Adrenal gland (tissue), 12 donors: ENCODE data around the gene MYL7. TPM values are rescaled to one million over a fixed set of nuclear protein-coding genes. Genes with fewer than 3 reads are reported as not detected.
"Not testable (repeated sequence)": the region's sequence is repeated elsewhere in the genome, so short reads cannot be mapped to it uniquely, and the experiment has no call there.

Source experiments
- DNase-seq, 7 donors: peaks; one replicate each; pipeline ENCODE4 v3.0.0-alpha.2; 2019 to 2020
- H3K27ac ChIP-seq, 5 donors: fragments of 200-600 bp; sonication (generic) in 4 of 5; 1 replicate in 3 of 5; 2 replicates in 2 of 5; pipeline versions ENCODE4 v1.5.1 to v1.8.0; 2016 to 2020; ENCODE audit warnings: mild to moderate bottlenecking in 1 of 5
- H3K27me3 ChIP-seq: fragments of 200-600 bp; 2 replicates; pipeline ENCODE4 v1.8.0; 2021
- H3K36me3 ChIP-seq, 2 donors: fragments of 200-600 bp; replicated peaks in 1 of 2; 1 replicate in 1 of 2; 2 replicates in 1 of 2; pipeline versions ENCODE4 v1.5.1 to v1.8.0; 2018 to 2022
- H3K4me1 ChIP-seq, 2 donors: fragments of 200-600 bp; replicated peaks in 1 of 2; 1 replicate in 1 of 2; 2 replicates in 1 of 2; pipeline versions ENCODE4 v1.5.1 to v1.8.0; 2018 to 2021
- H3K4me3 ChIP-seq, 4 donors: fragments of 200-600 bp; sonication (generic) in 3 of 4; one replicate each; pipeline ENCODE4 v1.5.1; 2016 to 2018
- H3K9me3 ChIP-seq, 3 donors: fragments of 200-600 bp; sonication (generic) in 1 of 3; replicated peaks in 1 of 3; 1 replicate in 2 of 3; 2 replicates in 1 of 3; pipeline versions ENCODE4 v1.5.1 to v1.8.0; 2016 to 2021
- POLR2A ChIP-seq, 2 donors: fragments of 450-650 bp; IDR thresholded peaks; one replicate each; pipeline ENCODE4 v1.6.1; 2017; ENCODE audit warnings: antibody characterized with exemption in 2 of 2, mild to moderate bottlenecking in 2 of 2, moderate library complexity in 1 of 2
- WGBS, 4 donors: extraction: QIAGEN DNeasy Blood & Tissue Kit in 2 of 4; methylation state at CpG; one replicate each; pipeline versions ENCODE4 v1.1.5 to v1.1.7; 2013 to 2017; 5-methylcytosine and 5-hydroxymethylcytosine counted together
- intact Hi-C, 2 donors: fragments of 100-400 bp; cut with DNase I; formaldehyde crosslinking; loops; one replicate each; pipeline versions ENCODE4 v1.14.1 to v1.15.0; 2022 to 2023
- polyA plus RNA-seq, 3 donors: library from polyadenylated mRNA; stranded (reverse); fragments of 200-250 nt in 2 of 3; fragments of 350-450 nt in 1 of 3; fragmentation: Illumina TruSeq in 1 of 3; extraction: RNeasy Lipid Tissue Mini Kit (QIAGEN cat#74804) in 1 of 3; gene quantifications; one replicate each; pipeline ENCODE4 v1.2.3, GENCODE V29; 2013 to 2014
- total RNA-seq, 9 donors: library from RNA; depleted of rRNA in 4 of 9; stranded (reverse); fragments of >200 nt in 4 of 9; fragments of 120-200 nt in 1 of 9; fragmentation: NEBNext Ultra II Directional in 1 of 9; extraction: Animal tissue kit (Norgen Biotek cat#: 25700) in 1 of 9; gene quantifications; one replicate each; pipeline versions ENCODE4 v1.1.0 to v1.2.4, GENCODE V29; 2013 to 2023
- TF ChIP-seq, protein P1 (sequence below), 6 experiments: fragments of 450-650 bp in 4 of 6; fragments of 200-600 bp in 2 of 6; sonication (generic) in 1 of 6; IDR thresholded peaks; 1 replicate in 5 of 6; 2 replicates in 1 of 6; pipeline versions ENCODE4 v1.5.1 to v1.8.0; 2016 to 2021; ENCODE audit warnings: antibody characterized with exemption in 6 of 6, mild to moderate bottlenecking in 2 of 6, moderate library complexity in 1 of 6
- donor health status: healthy with polysubstance abuse.
- donor health status: Bipolar disorder and iron deficiency.
- donor health status: DM: yes; HTN: yes; CAD: no.
- donor health status: DM: no; HTN: no; CAD: no.
- donor health status: DM: no; HTN: no; CAD: no.
- donor health status: DM: yes; HTN: yes; CAD: no.

Gene MYL7
- total and polyA plus RNA-seq, 12 donors: 0.17 to 3.5 (median 0.24) TPM; not detected in 9

DNA sequence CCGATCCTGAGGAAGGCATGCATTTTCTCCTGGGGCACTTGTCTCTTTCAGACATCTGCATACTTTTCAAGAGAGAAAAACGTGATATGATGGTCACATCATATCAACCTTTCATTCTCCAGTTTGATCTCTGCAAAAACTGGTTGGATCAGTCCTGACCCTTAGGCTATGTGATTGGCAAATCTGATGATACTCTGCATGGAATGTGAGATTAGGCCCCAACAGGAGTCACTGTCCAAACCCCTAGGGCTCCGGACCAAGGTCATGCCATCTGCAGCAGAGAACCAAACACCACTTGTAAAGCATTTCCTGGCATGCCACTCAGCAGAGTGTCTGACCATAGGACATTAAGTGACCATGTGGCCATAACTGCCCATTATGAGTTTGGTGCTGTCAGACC, 39.5 kb upstream of the MYL7 start:
- peaks cover 0 to 5% of the 10 kb centered on the region in 2 donors for H3K4me1 ChIP-seq
- no peak overlapping the region for H3K4me3 ChIP-seq
- H3K27ac ChIP-seq: no peak overlapping the region
- H3K36me3 ChIP-seq: no peaks in the 10 kb centered on the region
- no peak for DNase-seq
- intact Hi-C loops: no loop called here
- peaks cover 0 to 3% (median 0%) of the 10 kb centered on the region in 3 donors for H3K9me3 ChIP-seq
- no peaks in the 10 kb centered on the region for H3K27me3 ChIP-seq
- TF ChIP-seq, protein P1, sequence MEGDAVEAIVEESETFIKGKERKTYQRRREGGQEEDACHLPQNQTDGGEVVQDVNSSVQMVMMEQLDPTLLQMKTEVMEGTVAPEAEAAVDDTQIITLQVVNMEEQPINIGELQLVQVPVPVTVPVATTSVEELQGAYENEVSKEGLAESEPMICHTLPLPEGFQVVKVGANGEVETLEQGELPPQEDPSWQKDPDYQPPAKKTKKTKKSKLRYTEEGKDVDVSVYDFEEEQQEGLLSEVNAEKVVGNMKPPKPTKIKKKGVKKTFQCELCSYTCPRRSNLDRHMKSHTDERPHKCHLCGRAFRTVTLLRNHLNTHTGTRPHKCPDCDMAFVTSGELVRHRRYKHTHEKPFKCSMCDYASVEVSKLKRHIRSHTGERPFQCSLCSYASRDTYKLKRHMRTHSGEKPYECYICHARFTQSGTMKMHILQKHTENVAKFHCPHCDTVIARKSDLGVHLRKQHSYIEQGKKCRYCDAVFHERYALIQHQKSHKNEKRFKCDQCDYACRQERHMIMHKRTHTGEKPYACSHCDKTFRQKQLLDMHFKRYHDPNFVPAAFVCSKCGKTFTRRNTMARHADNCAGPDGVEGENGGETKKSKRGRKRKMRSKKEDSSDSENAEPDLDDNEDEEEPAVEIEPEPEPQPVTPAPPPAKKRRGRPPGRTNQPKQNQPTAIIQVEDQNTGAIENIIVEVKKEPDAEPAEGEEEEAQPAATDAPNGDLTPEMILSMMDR (IDR thresholded peaks at IDR 0.05): no peak
- TF ChIP-seq POLR2A (IDR thresholded peaks at IDR 0.05): no peak
- 60 to 67% (median 60%) methylated on average over 3 of the region's 3 CpGs for WGBS, 4 donors

DNA sequence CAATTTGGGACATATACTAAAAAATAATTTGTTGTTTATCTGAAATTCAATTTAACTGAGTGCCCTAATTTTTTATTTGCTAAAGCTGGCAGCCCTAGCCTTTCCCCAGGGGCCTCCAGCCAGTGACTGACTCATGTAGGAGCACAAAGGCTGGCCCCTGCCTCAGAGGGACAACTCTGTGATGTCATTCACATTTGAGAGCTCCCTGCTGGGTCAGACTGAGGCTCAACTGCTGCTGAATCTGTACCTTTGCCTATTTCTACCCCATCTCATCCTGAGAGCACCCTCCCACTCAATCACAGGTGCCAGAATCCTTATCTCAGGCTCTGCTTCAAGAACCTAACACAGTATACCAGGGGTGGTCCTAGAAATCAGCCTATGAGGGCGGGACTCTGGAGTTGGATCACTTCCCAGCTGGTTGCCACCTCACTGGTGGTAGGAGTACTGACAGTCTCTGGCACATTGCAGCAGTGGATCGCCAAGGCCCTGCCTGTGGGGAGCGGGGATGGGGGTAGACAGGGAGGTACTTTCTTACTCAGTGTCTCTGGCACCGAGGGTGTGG, 36.5 kb upstream of the MYL7 start:
- WGBS, 4 donors: 54 to 67% (median 64%) methylated on average over 3 to 4 of the region's 4 CpGs
- intact Hi-C loops: no loop called here
- H3K36me3 ChIP-seq: no peaks in the 10 kb centered on the region
- peaks cover 0 to under 1% (median 0%) of the 10 kb centered on the region in 3 donors for H3K9me3 ChIP-seq
- TF ChIP-seq POLR2A (IDR thresholded peaks at IDR 0.05): no peak
- TF ChIP-seq, protein P1 (IDR thresholded peaks at IDR 0.05): no peak
- no peaks in the 10 kb centered on the region for H3K27me3 ChIP-seq
- H3K4me3 ChIP-seq: no peak overlapping the region
- H3K27ac ChIP-seq: no peak overlapping the region
- no peaks in the 10 kb centered on the region for H3K4me1 ChIP-seq
- DNase-seq: peak in 6 of 7 donors; percentile 46 to 76 (median 58)

DNA sequence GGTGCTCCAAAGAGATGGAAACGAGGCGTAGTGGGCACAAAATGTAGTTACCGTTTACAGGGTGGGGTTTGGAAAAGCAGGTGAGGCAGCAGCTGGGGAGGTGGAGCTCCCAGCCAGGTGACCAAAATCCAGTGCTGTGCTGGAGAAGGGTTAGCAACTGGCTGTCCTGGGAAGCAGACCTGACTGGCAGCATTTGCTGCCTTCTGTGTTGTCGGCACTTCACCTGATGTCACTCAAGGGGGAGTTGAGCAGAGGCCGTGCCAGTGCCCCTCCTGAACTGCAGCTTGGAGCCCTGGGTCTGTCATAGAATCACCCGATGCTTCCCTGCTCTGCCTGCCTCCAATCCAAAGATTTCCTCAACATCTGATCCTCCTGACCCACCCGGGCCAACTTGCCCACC, 35.4 kb upstream of the MYL7 start:
- Histone ChIP-seq H3K27me3 (no peaks in the 10 kb centered on the region), H3K4me3 (no peak overlapping the region), H3K27ac (no peak overlapping the region), H3K36me3 (no peaks in the 10 kb centered on the region), H3K4me1 (no peaks in the 10 kb centered on the region), H3K9me3 (no peaks in the 10 kb centered on the region)
- peak in 2 of 7 donors; percentile 7 to 20 for DNase-seq
- intact Hi-C loops: no loop called here
- WGBS, 4 donors: 73 to 89% (median 83%) methylated on average over 4 to 7 of the region's 7 CpGs
- TF ChIP-seq, protein P1 (IDR thresholded peaks at IDR 0.05): no peak
- no peak for TF ChIP-seq POLR2A (IDR thresholded peaks at IDR 0.05)

DNA sequence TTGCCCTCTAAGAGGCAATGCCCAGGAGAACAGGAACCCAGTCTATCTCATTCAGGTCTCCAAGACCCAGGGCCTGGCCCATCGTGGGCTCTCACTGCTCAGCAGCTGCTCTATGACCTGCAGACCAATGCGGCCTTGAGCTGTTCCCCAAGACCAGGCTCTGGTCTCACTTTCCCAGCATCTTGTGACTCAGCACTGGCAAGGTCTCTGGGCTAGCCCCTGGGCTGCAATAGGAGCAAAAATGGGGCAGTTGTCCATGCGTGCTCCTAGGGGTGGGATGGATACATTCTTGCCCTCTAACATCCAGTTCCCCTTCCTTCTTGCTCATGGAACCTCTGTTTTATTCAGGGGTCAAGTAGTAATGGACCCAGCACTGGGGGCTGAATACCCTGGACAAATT, 34.6 kb upstream of the MYL7 start:
- DNase-seq: peak in 6 of 7 donors; percentile 26 to 46 (median 38)
- intact Hi-C loops: no loop called here
- WGBS, 4 donors: 54 to 59% (median 56%) methylated on average over 3 of the region's 3 CpGs

DNA sequence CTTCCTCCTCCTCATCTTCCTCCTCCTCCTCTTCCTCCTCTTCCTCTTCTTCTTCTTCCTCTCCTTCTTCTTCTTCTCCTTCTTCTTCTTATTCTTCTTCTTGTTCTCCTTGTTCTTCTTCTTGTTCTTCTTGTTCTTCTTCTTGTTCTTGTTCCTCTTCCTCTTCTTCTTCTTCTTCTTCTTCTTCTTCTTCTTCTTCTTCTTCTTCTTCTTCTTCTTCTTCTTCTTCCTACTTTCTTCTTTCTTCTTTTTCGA, 33.5 kb upstream of the MYL7 start:
- H3K4me3 ChIP-seq, H3K27ac ChIP-seq, H3K27me3 ChIP-seq, DNase-seq, H3K36me3 ChIP-seq, H3K4me1 ChIP-seq, intact Hi-C loops, H3K9me3 ChIP-seq: not testable (repeated sequence)
- 61 to 77% (median 73%) methylated on average over 1 of the region's 1 CpG for WGBS, 4 donors

More for the DNA sequence above, 34.6 kb upstream of the MYL7 start:
- H3K27ac ChIP-seq: no peak overlapping the region
- no peaks in the 10 kb centered on the region for H3K27me3 ChIP-seq
- no peaks in the 10 kb centered on the region for H3K9me3 ChIP-seq
- H3K36me3 ChIP-seq: no peaks in the 10 kb centered on the region
- TF ChIP-seq POLR2A (IDR thresholded peaks at IDR 0.05): no peak
- TF ChIP-seq, protein P1 (IDR thresholded peaks at IDR 0.05): no peak
- H3K4me1 ChIP-seq: no peaks in the 10 kb centered on the region
- no peak overlapping the region for H3K4me3 ChIP-seq
